Neural cell (in vitro differentiated cells): ENCODE results near the gene TACC3.

ENCODE experiments used
- CTCF ChIP-seq: fragments of 450-650 bp; IDR thresholded peaks from 2 replicates; pipeline ENCODE4 v1.5.1; 2014; ENCODE audit warnings: antibody characterized with exemption, mild to moderate bottlenecking, moderate library complexity; ENCODE audit not compliant: poor library complexity, severe bottlenecking
- POLR2AphosphoS5 ChIP-seq: IDR thresholded peaks from 2 replicates; pipeline ENCODE4 v1.6.1; 2012
- RAD21 ChIP-seq: fragments of 450-650 bp; conservative IDR thresholded peaks from 2 replicates; pipeline ENCODE4 v1.6.1; 2014; ENCODE audit warnings: antibody characterized with exemption, mild to moderate bottlenecking, moderate library complexity

- no peak for TF ChIP-seq CTCF
- no peak for TF ChIP-seq RAD21
- TF ChIP-seq POLR2AphosphoS5 = peak; percentile 28
Observed at GRCh38 chr4:1720163-1720983, 948 bp upstream of the TACC3 start.
